ENCODE data around the gene DCAF10.
"Not testable (repeated sequence)": the region's sequence is repeated elsewhere in the genome, so short reads cannot be mapped to it uniquely, and the experiment has no call there.

DCAF10 gene

GRCh38 chr9:37801287-37801850 lies 772 bp downstream of the DCAF10 start:
- no peak for TF ChIP-seq CTCF (IDR thresholded peaks at IDR 0.05; ENCODE audit: low read depth, low read length, missing control alignments)
- in situ Hi-C loops (cut with HindIII; ENCODE audit: low pct_ligation_motif_present, low sequenced_read_pairs) = no loop called here
- Histone ChIP-seq H3K36me3 (replicated peaks) (no peaks in the 10 kb centered on the region), H3K27ac (peak overlapping the region; percentile 62), H3K4me3 (ENCODE audit: low read depth, low read length) (peak overlapping the region; percentile 96), H3K27me3 (replicated peaks) (no peaks in the 10 kb centered on the region)
- no peak for DNase-seq

DNA sequence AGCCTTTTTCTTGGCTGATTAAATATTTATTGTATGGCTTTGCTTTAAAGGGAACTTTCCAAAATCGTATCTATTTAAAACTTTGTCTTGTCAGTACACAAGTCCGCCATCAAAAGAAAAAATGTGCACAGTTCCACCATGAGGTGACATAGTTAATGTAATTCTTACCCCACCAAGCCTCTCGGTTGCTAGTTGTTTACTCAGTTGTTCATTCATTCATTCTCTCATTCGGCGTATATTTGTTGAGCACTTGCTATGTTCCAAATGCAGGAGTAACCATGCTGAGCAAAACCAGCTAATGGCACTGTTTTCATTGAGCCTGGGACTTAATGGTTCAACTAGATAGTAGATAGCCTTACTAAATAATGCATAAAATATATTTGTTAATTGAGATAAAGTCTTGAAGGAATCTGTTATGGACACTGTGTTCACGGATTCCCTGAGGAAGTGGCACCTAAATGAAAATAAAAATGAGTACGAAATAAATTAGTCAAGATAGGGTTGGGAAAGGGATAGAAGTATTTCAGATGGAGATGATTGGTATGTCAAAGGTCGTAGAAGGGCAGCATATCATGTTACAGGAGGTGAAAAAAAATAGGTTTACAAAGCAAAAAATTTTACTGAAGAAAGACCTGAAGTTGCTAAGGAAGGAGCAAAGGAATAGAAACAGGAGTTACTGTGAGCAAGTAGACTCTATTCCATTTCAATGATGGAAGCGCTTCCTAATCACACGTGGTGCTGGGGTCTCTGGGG lies 1.5 kb downstream of the DCAF10 start:
- H3K27ac ChIP-seq = no peak overlapping the region
- H3K4me3 ChIP-seq (ENCODE audit: low read depth, low read length) = peak overlapping the region; percentile 96
- TF ChIP-seq CTCF (IDR thresholded peaks at IDR 0.05; ENCODE audit: low read depth, low read length, missing control alignments) = no peak
- no peak for DNase-seq
- in situ Hi-C loops (cut with HindIII; ENCODE audit: low pct_ligation_motif_present, low sequenced_read_pairs) = no loop called here
- no peaks in the 10 kb centered on the region for H3K36me3 ChIP-seq (replicated peaks)
- H3K27me3 ChIP-seq (replicated peaks) = no peaks in the 10 kb centered on the region

DNA sequence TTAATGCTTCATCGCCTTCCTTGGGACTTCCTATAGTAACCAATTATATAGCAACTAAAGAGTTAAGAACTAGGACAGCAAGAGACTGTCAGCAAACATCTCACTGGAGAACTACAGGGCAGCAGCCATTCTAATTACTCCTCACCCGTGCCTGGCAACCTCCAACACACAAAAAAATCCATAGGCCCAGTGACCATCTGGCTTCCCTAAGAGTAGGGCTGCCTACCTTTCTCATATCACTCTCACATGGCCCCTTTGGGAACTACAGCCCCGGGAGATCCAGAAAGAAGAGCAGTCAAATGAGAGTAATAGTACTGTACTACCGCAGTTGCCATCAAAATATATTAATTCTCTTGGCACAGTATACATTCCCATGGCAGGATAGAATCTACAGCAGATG lies 5.7 kb downstream of the DCAF10 start:
- H3K36me3 ChIP-seq (replicated peaks) = peaks cover 5% of the 10 kb centered on the region
- H3K27ac ChIP-seq = no peak overlapping the region
- DNase-seq = no peak
- H3K27me3 ChIP-seq (replicated peaks) = no peaks in the 10 kb centered on the region
- H3K4me3 ChIP-seq (ENCODE audit: low read depth, low read length) = no peak overlapping the region
- no peak for TF ChIP-seq CTCF (IDR thresholded peaks at IDR 0.05; ENCODE audit: low read depth, low read length, missing control alignments)
- in situ Hi-C loops (cut with HindIII; ENCODE audit: low pct_ligation_motif_present, low sequenced_read_pairs) = no loop called here

GRCh38 chr9:37809676-37810075 lies 9.1 kb downstream of the DCAF10 start:
- H3K4me3 ChIP-seq (ENCODE audit: low read depth, low read length); H3K36me3 ChIP-seq (replicated peaks); H3K27me3 ChIP-seq (replicated peaks); H3K27ac ChIP-seq; in situ Hi-C loops (cut with HindIII; ENCODE audit: low pct_ligation_motif_present, low sequenced_read_pairs); DNase-seq: not testable (repeated sequence)

DNA sequence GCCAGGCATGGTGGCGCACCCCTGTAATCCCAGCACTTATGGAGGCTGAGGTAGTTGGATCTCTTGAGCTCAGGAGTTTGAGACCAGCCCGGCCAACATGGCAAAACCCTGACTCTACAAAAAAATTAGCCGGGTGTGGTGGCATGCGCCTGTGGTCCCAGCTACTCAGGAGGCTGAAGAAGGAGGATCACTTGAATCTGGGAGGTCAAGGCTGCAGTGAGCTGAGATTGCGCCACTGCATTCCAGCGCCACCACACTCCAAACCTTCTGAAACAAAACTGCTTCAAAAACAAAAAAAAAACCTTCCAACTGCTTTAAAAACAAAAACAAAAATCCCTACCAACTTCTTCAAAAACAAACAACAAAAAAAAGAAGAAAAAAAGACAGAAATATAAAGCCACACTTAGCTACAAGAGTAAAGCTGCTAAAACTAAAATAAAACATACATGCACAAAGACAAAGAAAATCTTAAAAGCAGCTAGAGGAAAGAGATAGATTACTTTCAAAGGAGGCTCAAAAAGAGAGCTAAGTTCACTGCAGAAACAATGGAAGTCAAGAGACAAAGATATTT lies 11.4 kb downstream of the DCAF10 start:
- no peak for TF ChIP-seq CTCF (IDR thresholded peaks at IDR 0.05; ENCODE audit: low read depth, low read length, missing control alignments)
- no peak overlapping the region for H3K27ac ChIP-seq

GRCh38 chr9:37812773-37813379 lies 12.3 kb downstream of the DCAF10 start:
- Histone ChIP-seq H3K4me3 (ENCODE audit: low read depth, low read length) (no peak overlapping the region), H3K36me3 (replicated peaks) (peaks cover 2% of the 10 kb centered on the region), H3K27ac (no peak overlapping the region), H3K27me3 (replicated peaks) (no peaks in the 10 kb centered on the region)
- no peak for TF ChIP-seq CTCF (IDR thresholded peaks at IDR 0.05; ENCODE audit: low read depth, low read length, missing control alignments)
- DNase-seq = no peak
- in situ Hi-C loops (cut with HindIII; ENCODE audit: low pct_ligation_motif_present, low sequenced_read_pairs) = no loop called here

More for the DNA sequence above, 11.4 kb downstream of the DCAF10 start:
- H3K27me3 ChIP-seq (replicated peaks) = no peaks in the 10 kb centered on the region
- in situ Hi-C loops (cut with HindIII; ENCODE audit: low pct_ligation_motif_present, low sequenced_read_pairs) = no loop called here
- H3K36me3 ChIP-seq (replicated peaks) = peaks cover 5% of the 10 kb centered on the region
- no peak overlapping the region for H3K4me3 ChIP-seq (ENCODE audit: low read depth, low read length)
- DNase-seq = no peak
